WTC11 (cell line): ENCODE data around the gene HLCS. TPM values are rescaled to one million over a fixed set of nuclear protein-coding genes. Genes with fewer than 3 reads are reported as not detected.

Source experiments
- ATAC-seq: fragments of 200-7000 bp; cut with Tn5 transposase; 2 replicates; pipeline ENCODE4 v1.10.0; 2021; ENCODE audit warnings: mild to moderate bottlenecking, moderate library complexity
- CTCF ChIA-PET: fragments of 300-600 bp; sonication (Branson Sonifier 250); formaldehyde crosslinking; loops from one replicate; lab custom pipeline; 2021; ENCODE audit warnings: antibody characterized with exemption; lab: Charles Lee
- POLR2A ChIA-PET: fragments of 350-600 bp; sonication (Branson Sonifier 250); formaldehyde crosslinking; loops from one replicate; lab custom pipeline; 2021; ENCODE audit warnings: antibody characterized with exemption; lab: Charles Lee
- DNase-seq: peaks from one replicate; pipeline ENCODE4 v3.0.0; 2021; ENCODE audit warnings: low spot score
- H3K27ac Mint-ChIP-seq: 2 replicates; pipeline ENCODE4 v1.8.0; 2021; ENCODE audit warnings: mixed read lengths
- H3K27me3 Mint-ChIP-seq: 2 replicates; pipeline ENCODE4 v1.8.0; 2021; ENCODE audit warnings: low read depth, mild to moderate bottlenecking, moderate library complexity, mixed read lengths
- H3K36me3 Mint-ChIP-seq: 2 replicates; pipeline ENCODE4 v1.8.0; 2021; ENCODE audit warnings: mixed read lengths
- H3K4me1 Mint-ChIP-seq: 2 replicates; pipeline ENCODE4 v1.8.0; 2022; ENCODE audit warnings: mixed read lengths
- H3K4me3 Mint-ChIP-seq: 2 replicates; pipeline ENCODE4 v1.8.0; 2021; ENCODE audit warnings: mild to moderate bottlenecking, moderate library complexity, mixed read lengths
- H3K9me3 Mint-ChIP-seq: 2 replicates; pipeline ENCODE4 v1.8.0; 2021; ENCODE audit warnings: mixed read lengths
- ATF1 ChIP-seq: sonication (generic); formaldehyde crosslinking; IDR thresholded peaks from 2 replicates; pipeline ENCODE4 v1.8.1; 2023; ENCODE audit warnings: mild to moderate bottlenecking, moderate library complexity, missing genetic modification reagents
- ETV6 ChIP-seq: sonication (generic); formaldehyde crosslinking; IDR thresholded peaks from 2 replicates; pipeline ENCODE4 v1.8.1; 2022; ENCODE audit warnings: mild to moderate bottlenecking, missing genetic modification reagents
- JUN ChIP-seq: sonication (generic); formaldehyde crosslinking; IDR thresholded peaks from 2 replicates; pipeline ENCODE4 v1.8.0; 2023; ENCODE audit warnings: mild to moderate bottlenecking, missing genetic modification reagents
- SMAD3 ChIP-seq: sonication (generic); formaldehyde crosslinking; IDR thresholded peaks from 2 replicates; pipeline ENCODE4 v1.8.0; 2022; ENCODE audit warnings: missing genetic modification reagents, mild to moderate bottlenecking, borderline replicate concordance
- TP53 ChIP-seq: sonication (generic); formaldehyde crosslinking; IDR thresholded peaks from 2 replicates; pipeline ENCODE4 v1.8.1; 2023; ENCODE audit warnings: mild to moderate bottlenecking, missing genetic modification reagents
- ZNF121 ChIP-seq: sonication (generic); formaldehyde crosslinking; IDR thresholded peaks from 2 replicates; pipeline ENCODE4 v1.8.0; 2023; ENCODE audit warnings: missing genetic modification reagents
- total RNA-seq: library from RNA; stranded (reverse); gene quantifications from 3 replicates; pipeline ENCODE4 v1.2.3, GENCODE V29; 2021
- TF ChIP-seq, protein P1 (sequence below): sonication (generic); formaldehyde crosslinking; IDR thresholded peaks from 2 replicates; pipeline ENCODE4 v1.8.1; 2023; ENCODE audit warnings: mild to moderate bottlenecking, missing genetic modification reagents, moderate library complexity
- TF ChIP-seq, protein P2 (sequence below): sonication (generic); formaldehyde crosslinking; IDR thresholded peaks from 2 replicates; pipeline ENCODE4 v1.8.0; 2022; ENCODE audit warnings: mild to moderate bottlenecking, missing genetic modification reagents
- TF ChIP-seq, protein P3 (sequence below): sonication (generic); formaldehyde crosslinking; IDR thresholded peaks from 2 replicates; pipeline ENCODE4 v1.8.1; 2023; ENCODE audit warnings: mild to moderate bottlenecking, missing genetic modification reagents, moderate library complexity
- TF ChIP-seq, protein P4 (sequence below): sonication (generic); formaldehyde crosslinking; IDR thresholded peaks from 2 replicates; pipeline ENCODE4 v1.8.1; 2022; ENCODE audit warnings: mild to moderate bottlenecking, moderate library complexity, missing genetic modification reagents
- TF ChIP-seq, protein P5 (sequence below): fragments of 250-450 bp; sonication (Bioruptor Pico); IDR thresholded peaks from 2 replicates; pipeline ENCODE4 v1.8.0; 2021; ENCODE audit warnings: mild to moderate bottlenecking
- TF ChIP-seq, protein P6 (sequence below): sonication (generic); formaldehyde crosslinking; IDR thresholded peaks from 2 replicates; pipeline ENCODE4 v1.8.1; 2023; ENCODE audit warnings: mild to moderate bottlenecking, missing genetic modification reagents
- TF ChIP-seq, protein P7 (sequence below): sonication (generic); formaldehyde crosslinking; IDR thresholded peaks from 2 replicates; pipeline ENCODE4 v1.8.0; 2022; ENCODE audit warnings: mild to moderate bottlenecking, missing genetic modification reagents
- TF ChIP-seq, protein P8 (sequence below): sonication (generic); formaldehyde crosslinking; IDR thresholded peaks from 2 replicates; pipeline ENCODE4 v1.8.1; 2022; ENCODE audit warnings: low read depth, mild to moderate bottlenecking, moderate library complexity, missing genetic modification reagents, borderline replicate concordance
- TF ChIP-seq, protein P9 (sequence below): fragments of 250-450 bp; sonication (Bioruptor Pico); IDR thresholded peaks from 2 replicates; pipeline ENCODE4 v1.9.0; 2021; ENCODE audit warnings: moderate library complexity, mild to moderate bottlenecking, inconsistent platforms, borderline replicate concordance
- TF ChIP-seq, protein P10 (sequence below): sonication (generic); formaldehyde crosslinking; IDR thresholded peaks from 2 replicates; pipeline ENCODE4 v1.8.1; 2022; ENCODE audit warnings: mild to moderate bottlenecking, missing genetic modification reagents, moderate library complexity, borderline replicate concordance

The HLCS gene
- total RNA-seq, 1 experiment from 2014 or later: 9.3 TPM

DNA sequence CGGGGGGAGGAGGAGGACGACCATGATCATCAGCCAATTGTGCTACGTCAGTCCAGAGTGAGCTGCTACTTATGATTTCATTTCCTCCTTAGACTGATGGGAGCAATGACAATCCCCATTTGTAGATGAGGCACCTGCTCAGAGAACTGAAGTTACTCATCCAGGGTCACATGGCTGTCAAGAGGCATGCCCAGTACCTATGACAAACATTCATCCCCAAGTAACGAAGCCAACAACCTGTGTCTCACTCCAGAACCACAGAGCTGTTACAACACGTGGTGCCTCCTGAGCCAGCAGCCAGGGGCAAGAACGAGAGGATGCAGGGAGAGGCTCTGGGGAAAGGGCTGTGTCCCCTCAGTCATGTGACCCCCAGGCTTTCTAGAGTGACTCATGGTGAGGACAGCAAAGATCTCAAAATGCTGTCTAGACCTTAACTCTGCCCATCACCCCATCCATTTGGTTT is 173.9 kb downstream of the HLCS start:
- POLR2A ChIA-PET: no interaction called here
- Mint-ChIP-seq H3K4me3 (no peak overlapping the region), H3K27me3 (no peaks in the 10 kb centered on the region), H3K9me3 (peaks cover 4% of the 10 kb centered on the region), H3K27ac (no peak overlapping the region), H3K4me1 (peaks cover 19% of the 10 kb centered on the region; the same call in 1 of the 2 replicates), H3K36me3 (peaks cover under 1% of the 10 kb centered on the region; the same call in 1 of the 2 replicates)
- DNase-seq: no peak
- CTCF ChIA-PET: interaction anchor here (0.5 to 1.3 kb wide), 2 partner anchors 62 to 131 kb away, joined by 3 read pairs; no protein-coding TSS in a partner anchor
- no peak for TF ChIP-seq ETV6 (CRISPR knock-in tag)
- TF ChIP-seq, protein P1, sequence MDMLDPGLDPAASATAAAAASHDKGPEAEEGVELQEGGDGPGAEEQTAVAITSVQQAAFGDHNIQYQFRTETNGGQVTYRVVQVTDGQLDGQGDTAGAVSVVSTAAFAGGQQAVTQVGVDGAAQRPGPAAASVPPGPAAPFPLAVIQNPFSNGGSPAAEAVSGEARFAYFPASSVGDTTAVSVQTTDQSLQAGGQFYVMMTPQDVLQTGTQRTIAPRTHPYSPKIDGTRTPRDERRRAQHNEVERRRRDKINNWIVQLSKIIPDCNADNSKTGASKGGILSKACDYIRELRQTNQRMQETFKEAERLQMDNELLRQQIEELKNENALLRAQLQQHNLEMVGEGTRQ (CRISPR knock-in tag): peak; percentile 54
- no peak for ATAC-seq

DNA sequence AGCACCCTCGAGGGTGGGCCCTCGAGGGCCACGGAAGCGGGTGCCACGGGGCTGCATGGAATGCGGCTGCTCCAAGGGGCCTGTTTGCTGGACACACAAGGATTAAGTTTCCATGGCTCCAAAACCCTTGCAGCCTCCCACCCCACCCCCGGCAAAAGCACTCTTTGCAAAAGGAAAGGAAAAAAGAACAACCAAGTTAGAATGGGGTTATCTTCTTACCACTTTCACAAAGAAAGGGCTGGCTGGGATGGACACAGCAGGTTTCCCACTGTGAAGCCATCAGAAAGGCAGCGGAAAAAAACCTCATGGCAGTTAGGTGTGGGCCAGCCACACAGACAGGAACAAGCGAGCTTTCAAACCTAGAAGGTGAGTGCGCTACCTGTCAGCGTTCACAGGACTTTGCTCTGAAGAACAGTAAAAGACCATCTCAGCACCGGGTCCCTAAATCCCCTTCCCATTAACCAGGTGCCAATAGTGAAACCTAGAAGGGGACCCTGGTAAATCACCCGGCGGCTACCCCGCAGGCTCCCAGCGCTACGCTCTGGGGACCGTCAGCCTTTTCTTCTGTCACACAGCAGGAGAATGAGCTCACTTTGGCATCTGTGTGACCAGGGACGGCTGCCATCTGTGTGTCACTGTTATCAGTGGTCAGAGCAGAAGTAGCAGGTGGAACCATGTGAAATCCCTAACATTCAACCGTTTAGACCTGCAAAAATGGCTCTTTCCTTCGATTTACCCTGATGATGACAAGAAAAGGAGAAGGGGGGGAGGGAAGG is 174.6 kb downstream of the HLCS start:
- Mint-ChIP-seq H3K4me3 (no peak overlapping the region), H3K36me3 (no peaks in the 10 kb centered on the region), H3K27ac (no peak overlapping the region), H3K9me3 (peaks cover 3% of the 10 kb centered on the region; the same call in 1 of the 2 replicates)
- POLR2A ChIA-PET: no interaction called here
- TF ChIP-seq, protein P2, sequence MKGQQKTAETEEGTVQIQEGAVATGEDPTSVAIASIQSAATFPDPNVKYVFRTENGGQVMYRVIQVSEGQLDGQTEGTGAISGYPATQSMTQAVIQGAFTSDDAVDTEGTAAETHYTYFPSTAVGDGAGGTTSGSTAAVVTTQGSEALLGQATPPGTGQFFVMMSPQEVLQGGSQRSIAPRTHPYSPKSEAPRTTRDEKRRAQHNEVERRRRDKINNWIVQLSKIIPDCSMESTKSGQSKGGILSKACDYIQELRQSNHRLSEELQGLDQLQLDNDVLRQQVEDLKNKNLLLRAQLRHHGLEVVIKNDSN (CRISPR knock-in tag): no peak
- TF ChIP-seq TP53 (no peak), SMAD3 (no peak), ATF1 (CRISPR knock-in tag) (no peak), JUN (CRISPR knock-in tag) (no peak), ZNF121 (no peak)
- TF ChIP-seq, protein P3, sequence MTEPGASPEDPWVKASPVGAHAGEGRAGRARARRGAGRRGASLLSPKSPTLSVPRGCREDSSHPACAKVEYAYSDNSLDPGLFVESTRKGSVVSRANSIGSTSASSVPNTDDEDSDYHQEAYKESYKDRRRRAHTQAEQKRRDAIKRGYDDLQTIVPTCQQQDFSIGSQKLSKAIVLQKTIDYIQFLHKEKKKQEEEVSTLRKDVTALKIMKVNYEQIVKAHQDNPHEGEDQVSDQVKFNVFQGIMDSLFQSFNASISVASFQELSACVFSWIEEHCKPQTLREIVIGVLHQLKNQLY: no peak
- TF ChIP-seq, protein P4, sequence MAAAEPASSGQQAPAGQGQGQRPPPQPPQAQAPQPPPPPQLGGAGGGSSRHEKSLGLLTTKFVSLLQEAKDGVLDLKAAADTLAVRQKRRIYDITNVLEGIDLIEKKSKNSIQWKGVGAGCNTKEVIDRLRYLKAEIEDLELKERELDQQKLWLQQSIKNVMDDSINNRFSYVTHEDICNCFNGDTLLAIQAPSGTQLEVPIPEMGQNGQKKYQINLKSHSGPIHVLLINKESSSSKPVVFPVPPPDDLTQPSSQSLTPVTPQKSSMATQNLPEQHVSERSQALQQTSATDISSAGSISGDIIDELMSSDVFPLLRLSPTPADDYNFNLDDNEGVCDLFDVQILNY: no peak
- TF ChIP-seq, protein P5, sequence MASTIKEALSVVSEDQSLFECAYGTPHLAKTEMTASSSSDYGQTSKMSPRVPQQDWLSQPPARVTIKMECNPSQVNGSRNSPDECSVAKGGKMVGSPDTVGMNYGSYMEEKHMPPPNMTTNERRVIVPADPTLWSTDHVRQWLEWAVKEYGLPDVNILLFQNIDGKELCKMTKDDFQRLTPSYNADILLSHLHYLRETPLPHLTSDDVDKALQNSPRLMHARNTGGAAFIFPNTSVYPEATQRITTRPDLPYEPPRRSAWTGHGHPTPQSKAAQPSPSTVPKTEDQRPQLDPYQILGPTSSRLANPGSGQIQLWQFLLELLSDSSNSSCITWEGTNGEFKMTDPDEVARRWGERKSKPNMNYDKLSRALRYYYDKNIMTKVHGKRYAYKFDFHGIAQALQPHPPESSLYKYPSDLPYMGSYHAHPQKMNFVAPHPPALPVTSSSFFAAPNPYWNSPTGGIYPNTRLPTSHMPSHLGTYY (CRISPR knock-in tag): no peak
- TF ChIP-seq, protein P6, sequence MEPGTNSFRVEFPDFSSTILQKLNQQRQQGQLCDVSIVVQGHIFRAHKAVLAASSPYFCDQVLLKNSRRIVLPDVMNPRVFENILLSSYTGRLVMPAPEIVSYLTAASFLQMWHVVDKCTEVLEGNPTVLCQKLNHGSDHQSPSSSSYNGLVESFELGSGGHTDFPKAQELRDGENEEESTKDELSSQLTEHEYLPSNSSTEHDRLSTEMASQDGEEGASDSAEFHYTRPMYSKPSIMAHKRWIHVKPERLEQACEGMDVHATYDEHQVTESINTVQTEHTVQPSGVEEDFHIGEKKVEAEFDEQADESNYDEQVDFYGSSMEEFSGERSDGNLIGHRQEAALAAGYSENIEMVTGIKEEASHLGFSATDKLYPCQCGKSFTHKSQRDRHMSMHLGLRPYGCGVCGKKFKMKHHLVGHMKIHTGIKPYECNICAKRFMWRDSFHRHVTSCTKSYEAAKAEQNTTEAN: no peak
- TF ChIP-seq, protein P7, sequence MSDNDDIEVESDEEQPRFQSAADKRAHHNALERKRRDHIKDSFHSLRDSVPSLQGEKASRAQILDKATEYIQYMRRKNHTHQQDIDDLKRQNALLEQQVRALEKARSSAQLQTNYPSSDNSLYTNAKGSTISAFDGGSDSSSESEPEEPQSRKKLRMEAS: no peak
- TF ChIP-seq, protein P8, sequence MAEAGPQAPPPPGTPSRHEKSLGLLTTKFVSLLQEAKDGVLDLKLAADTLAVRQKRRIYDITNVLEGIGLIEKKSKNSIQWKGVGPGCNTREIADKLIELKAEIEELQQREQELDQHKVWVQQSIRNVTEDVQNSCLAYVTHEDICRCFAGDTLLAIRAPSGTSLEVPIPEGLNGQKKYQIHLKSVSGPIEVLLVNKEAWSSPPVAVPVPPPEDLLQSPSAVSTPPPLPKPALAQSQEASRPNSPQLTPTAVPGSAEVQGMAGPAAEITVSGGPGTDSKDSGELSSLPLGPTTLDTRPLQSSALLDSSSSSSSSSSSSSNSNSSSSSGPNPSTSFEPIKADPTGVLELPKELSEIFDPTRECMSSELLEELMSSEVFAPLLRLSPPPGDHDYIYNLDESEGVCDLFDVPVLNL (CRISPR knock-in tag): no peak
- TF ChIP-seq, protein P9, sequence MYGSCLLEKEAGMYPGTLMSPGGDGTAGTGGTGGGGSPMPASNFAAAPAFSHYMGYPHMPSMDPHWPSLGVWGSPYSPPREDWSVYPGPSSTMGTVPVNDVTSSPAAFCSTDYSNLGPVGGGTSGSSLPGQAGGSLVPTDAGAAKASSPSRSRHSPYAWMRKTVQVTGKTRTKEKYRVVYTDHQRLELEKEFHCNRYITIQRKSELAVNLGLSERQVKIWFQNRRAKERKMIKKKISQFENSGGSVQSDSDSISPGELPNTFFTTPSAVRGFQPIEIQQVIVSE (CRISPR knock-in tag): no peak
- TF ChIP-seq, protein P10, sequence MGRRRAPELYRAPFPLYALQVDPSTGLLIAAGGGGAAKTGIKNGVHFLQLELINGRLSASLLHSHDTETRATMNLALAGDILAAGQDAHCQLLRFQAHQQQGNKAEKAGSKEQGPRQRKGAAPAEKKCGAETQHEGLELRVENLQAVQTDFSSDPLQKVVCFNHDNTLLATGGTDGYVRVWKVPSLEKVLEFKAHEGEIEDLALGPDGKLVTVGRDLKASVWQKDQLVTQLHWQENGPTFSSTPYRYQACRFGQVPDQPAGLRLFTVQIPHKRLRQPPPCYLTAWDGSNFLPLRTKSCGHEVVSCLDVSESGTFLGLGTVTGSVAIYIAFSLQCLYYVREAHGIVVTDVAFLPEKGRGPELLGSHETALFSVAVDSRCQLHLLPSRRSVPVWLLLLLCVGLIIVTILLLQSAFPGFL (CRISPR knock-in tag): no peak
- TF ChIP-seq, all 79 proteins: peak for 0
- peaks cover 19% of the 10 kb centered on the region; the same call in 1 of the 2 replicates for H3K4me1 Mint-ChIP-seq
- no peak for DNase-seq
- H3K27me3 Mint-ChIP-seq: no peaks in the 10 kb centered on the region
- no peak for ATAC-seq
- CTCF ChIA-PET: interaction anchor here (1.3 kb wide), 1 partner anchor 62 kb away, joined by 3 read pairs; no protein-coding TSS in a partner anchor
